Left forelimb (tissue), 1 donor: ENCODE measurements around the gene DMXL2.

Experiments
- DNase-seq: peaks from one replicate; pipeline ENCODE4 v3.0.0-alpha.2; 2018; ENCODE audit warnings: low spot score

Gene DMXL2

DNA sequence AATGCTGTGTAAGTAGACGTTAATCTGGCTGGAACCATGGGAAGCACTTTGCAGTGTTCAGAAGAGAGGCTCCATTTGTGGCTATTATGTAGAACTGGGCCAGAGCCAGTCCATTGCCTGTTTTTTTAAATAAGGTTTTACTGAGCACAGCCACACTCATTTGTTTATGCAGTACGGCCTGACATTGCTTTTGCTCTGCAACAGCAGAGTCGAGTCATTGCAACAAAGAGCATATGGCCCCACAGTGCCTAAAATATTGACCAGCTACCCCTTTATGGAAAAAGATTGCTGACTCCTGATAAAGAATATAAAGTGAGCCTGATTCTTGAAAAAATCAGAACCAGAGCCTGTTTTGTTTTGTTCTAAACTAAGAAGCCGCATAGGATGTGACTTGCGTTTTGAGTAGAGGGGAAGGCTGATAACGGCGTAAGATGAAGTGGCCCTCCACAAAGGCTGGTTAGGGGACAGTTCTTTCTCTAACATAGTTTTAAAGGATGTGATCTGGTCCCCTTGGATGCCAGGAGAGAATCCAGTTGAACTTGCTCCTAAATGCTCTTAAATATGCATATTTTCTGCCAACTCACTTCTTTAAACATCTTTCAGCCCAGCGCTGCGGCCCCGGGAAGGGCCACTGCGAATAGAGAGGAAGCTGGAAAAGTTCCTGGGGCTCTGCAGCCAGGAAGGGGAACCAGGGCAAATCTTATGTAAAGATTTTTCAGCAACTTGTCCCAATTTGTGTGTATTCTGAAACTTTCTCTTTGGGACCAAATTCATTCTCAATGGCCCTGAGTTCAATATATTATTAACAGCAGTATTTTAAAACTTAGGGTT is 216.7 kb downstream of the DMXL2 start:
- peak; percentile 25 for DNase-seq

- no peak for DNase-seq
Measured at GRCh38 chr15:51403946-51404695, 218.4 kb downstream of the DMXL2 start.

DNA sequence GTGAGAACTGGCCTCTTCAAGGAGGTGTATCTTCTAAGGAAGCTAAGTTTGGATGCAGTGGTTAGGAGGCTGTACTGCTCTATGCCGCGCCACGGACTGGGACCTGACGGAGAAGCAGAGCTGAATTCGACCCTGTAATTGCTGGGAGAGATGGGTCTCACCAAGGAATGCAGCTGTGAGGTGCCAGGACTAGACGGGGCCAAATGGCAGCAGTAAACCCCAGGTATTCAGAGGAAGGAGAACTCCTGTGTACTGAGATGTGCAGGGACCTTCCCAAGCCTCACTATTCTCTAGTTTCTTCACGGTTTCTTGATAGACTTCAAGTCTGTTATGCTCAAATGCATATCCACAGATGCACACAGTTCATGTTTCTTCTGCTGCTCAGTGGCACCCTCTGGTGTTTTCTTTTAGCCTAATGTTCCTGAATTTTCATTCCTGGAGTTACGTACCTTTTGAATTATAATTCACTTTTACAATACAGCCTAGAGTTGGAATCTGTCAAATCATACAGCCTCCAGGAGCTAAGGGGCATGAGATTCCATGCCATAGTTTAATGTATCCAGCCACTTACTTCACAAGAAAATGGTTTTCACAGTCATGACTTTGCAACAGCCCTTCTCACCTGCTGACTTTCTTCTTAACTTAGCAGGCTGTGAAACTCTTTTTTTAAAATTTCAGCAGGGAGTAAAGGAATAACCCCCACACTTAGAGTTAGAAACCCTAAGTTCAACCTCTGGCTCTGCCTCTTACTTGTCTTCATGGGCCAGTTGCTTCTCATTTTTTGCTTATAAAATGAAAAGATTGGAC is 219.3 kb downstream of the DMXL2 start:
- DNase-seq, result peak; percentile 48

DNA sequence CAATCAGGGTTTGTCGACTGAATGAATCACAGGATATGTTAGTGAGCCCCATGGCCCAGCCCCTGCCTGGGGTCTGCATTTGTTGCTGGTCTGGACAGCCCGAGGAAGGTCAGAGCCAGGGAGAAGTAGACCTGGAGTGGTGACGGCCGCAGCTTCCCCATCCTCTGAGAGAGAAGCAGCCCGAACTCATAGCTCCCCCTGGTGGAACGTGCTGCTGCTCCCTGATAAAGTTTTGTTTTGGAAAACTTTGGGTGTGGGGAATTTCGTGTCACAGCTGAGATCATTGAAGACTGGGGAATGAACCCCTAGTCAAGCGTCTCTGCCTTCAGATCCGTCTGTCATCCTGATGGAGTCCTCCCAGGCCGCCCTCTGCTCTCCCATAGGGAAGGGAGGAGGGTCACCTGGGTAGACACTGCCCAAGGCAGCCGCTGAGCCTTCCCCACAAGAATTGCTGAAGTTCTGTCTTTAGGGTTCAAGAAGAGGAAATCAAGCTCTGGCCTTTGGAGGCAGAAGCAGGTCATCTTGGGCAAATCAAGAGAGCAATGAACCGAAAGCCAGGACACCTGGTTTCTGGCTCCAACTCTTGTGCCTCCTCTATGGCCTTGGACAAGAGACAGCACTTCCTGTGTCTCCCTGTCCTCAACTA is 220.6 kb downstream of the DMXL2 start:
- peak; percentile 37 for DNase-seq

DNA sequence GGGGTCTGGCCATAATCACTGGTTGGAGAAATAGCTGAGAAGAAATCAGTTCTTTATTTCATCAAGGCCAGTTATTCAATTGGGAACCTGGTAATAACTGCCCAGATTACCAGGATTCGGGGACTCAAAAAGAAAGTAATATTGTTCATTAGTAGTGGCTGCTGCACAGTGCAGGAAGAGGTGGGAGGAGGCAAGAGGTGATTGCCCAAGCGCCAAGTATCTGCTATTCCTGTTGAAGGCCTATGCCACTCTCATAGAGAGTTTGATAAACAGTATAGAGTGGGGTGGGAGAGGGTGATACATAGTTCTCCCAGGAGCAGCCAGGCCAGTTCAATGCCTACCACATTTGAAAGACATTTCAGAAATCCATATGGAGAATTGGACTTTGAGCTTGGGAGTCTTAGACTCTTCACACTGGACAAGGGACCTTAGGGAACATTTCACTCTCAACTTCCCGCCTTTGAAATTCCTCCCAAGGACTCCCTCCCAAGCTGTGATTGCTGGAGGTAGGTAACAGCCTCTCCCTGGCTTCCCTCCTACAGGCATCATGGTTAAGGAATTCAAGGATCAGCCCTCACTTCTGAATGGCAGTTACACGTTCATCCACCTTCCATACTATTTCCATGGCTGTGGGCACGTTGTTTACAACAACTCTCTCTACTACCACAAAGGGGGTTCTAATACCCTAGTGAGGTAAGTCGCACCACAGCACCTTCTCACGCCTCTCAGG is 221.4 kb downstream of the DMXL2 start:
- DNase-seq, result no peak

DNA sequence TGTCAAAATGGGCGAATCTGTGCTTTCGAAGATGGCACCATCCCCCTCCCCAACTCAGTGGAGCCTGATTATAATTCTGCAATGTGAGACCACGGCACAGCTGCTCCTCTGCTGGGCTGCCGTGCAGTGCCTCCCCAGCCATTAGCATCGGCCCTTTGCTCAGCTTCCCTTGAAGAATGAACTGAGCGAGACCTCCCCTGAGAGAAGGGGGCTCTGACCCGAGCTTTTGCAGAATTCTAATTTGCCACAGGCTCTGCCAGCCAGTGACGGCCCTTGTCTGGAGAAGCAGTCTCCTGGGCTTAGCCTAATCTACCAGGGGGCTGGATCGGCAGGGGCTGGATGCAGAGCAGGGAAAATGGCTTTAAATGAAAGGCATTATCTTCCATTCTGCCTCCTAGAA is 223.9 kb downstream of the DMXL2 start:
- peak; percentile 57 for DNase-seq
